GM21447 (cell line): ENCODE results near the gene TMEM190.
A peak's percentile ranks its signal among the peaks of the same experiment; 100 is the strongest.
"Not testable (repeated sequence)": the region's sequence is repeated elsewhere in the genome, so short reads cannot be mapped to it uniquely, and the experiment has no call there.

Experiments used
- ATAC-seq: cut with Tn5 transposase; IDR thresholded peaks from one replicate; pipeline ENCODE4 v1.9.1; 2021; ENCODE audit not compliant: unreplicated experiment

Gene TMEM190

DNA sequence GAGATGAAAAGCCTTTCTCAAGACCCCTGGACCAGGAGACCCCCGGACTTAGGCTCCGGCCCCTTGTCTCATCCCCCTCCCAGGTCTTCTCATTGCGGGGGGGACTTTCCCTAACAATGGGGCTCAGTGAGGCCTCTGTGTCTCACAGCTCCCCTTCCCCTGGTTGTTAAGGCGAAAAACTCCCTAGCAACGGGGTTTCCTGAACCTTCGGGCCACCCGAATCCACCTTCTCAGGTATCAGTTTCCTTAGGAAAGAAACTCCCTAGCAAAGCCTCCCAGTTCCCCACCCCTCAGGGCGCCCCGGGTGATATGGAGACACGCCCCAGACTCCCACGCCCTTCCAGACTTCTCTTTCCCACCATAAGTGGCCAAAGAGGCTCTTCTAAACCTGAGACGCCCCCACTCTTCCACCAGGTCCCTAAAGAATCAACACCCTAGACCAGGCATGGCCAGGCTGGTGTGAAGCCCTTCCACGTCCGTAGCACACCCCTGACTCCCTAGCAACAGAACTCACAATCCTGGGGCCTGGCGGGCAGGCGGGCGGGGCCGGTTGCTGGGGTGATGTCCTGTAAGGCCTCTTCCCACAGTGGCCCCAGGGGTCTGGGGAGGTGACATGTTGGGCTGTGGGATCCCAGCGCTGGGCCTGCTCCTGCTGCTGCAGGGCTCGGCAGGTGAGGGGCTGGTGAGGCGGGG is at the start of gene TMEM190:
TSS of gene TMEM190 (plus strand) at position 586 of the 693 bp plus-strand sequence. CDS start at position 614, 28 bp downstream.
- ATAC-seq: no peak

DNA sequence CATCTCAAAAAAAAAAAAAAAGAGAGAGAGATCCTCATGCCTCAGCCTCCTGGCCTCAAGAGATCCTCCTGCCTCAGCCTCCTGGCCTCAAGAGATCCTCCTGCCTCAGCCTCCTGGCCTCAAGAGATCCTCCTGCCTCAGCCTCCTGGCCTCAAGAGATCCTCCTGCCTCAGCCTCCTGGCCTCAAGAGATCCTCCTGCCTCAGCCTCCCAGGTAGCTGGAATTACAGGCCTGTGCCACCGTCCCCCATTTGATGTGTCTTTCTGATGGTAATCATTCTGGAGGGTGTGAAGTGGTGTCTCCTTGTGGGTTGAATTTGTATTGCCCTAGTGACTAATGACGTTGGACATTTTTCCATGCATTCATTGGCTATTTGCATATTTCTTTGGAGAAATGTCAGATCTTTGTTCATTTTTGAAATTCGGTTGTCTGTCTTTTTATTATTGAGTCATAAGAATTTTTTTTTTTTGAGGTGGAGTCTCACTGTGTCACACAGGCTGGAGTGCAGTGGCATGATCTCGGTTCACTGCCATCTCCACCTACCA is 47.8 kb upstream of the TMEM190 start:
- not testable (repeated sequence) for ATAC-seq

GRCh38 chr19:55329791-55330190 is 46.8 kb upstream of the TMEM190 start:
- ATAC-seq: not testable (repeated sequence)

- ATAC-seq: no peak
These were observed 42.8 kb upstream of the TMEM190 start for GRCh38 chr19:55333870-55334269.

DNA sequence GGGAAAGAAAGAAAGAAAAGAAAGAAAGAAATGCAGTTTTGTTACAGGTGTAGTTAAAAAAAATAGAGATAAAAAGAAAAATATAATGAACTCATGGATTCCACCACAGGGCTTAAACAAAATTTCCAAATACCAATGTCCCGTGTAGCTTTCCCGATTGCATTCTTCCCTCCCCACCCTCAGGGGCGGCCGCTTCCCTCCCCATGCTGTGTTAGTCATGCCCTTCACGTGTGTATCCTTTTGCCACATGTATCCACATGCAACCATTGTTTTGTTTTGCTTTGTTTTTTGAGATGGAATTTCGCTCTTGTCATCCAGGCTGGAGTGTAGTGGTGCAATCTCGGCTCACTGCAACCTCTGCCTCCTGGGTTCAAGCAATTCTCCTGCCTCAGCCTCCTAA is 40.5 kb upstream of the TMEM190 start:
- no peak for ATAC-seq

DNA sequence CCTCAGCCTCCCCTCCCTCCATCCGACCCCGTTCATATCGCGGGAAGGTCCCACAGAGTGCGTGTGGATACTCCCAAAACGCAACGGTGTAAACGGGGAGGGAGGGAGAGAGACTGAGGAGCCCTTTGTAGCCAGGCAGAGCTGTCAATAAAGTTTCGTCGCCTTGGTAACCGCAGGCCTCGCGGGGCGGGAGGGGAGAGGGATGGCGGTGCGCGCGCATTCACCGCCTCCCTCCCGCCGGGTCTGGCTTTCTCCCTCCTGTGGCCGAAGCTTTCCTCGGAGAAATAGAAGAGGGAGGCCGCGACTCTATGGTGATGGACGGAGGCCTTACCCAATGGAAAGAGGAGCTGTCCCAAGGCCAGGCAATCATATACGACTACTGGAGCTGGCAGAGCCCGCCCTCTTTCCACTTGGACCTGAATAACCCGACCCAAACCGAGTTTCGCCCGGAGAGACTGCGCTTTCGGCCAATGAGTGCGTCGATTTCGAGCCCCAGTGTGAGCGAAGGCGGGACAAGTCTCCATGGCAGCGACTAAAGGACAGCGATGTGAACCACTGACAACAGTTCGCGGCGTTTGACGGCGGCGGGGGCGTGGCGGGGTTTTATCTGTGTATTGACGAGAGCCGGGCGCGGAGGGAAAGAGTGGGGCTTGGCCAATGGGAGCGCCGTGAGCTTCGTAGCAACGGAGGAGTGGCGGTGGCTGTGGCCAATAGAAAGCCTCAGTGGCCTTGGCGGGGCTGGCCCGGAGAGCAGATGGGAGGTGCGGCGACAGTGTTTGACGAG is 37.3 kb upstream of the TMEM190 start, which contains the start of gene KMT5C:
TSS of gene KMT5C (plus strand) at position 772 of the 784 bp plus-strand sequence. CDS start 2,061 bp downstream, outside the sequence.
- peak; percentile 79 for ATAC-seq

- ATAC-seq: no peak
These were observed 36.5 kb upstream of the TMEM190 start for GRCh38 chr19:55339889-55340783.

- no peak for ATAC-seq
These were observed 35.9 kb upstream of the TMEM190 start for GRCh38 chr19:55340784-55341147.

- no peak for ATAC-seq
These were observed 35.4 kb upstream of the TMEM190 start for GRCh38 chr19:55341171-55341588.

DNA sequence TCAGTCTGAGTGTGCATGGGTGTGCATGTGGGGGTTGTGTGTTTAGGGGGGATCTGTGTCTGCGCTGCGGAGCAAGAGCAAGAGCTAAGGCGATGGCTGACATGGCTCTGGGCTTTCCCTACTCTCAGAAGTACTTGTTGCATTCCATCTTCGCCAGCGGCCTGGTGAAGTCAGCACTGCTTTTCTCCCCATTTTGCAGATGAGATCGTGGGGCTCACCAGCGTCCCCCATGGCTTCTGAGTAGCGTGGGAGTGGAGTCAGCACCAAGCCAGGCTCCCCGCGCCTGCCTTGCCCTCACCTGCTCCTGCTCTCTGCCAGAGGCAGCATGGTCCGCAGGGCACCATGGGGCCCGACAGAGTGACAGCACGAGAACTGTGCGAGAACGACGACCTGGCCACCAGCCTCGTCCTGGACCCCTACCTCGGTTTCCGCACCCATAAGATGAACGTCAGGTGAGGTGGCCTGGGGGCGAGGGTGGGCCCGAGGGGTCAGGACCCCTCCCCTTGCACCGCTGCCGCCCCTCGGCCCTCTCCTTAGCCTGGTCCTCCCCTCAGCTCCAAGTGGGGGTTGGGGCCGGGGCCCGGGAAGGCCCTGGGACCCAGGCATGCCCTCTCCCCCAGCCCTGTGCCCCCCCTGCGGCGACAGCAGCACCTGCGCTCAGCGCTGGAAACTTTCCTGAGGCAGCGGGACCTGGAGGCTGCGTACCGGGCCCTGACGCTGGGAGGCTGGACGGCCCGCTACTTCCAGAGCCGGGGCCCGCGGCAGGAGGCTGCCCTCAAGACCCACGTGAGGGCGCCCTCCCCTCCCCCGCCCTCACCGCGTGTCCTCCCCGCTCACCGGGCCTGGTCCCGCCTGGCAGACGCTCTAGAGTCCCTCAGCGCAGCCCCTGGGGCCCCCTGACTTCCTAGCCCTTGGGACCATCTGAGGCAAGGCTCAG is 34.8 kb upstream of the TMEM190 start:
- ATAC-seq: no peak

DNA sequence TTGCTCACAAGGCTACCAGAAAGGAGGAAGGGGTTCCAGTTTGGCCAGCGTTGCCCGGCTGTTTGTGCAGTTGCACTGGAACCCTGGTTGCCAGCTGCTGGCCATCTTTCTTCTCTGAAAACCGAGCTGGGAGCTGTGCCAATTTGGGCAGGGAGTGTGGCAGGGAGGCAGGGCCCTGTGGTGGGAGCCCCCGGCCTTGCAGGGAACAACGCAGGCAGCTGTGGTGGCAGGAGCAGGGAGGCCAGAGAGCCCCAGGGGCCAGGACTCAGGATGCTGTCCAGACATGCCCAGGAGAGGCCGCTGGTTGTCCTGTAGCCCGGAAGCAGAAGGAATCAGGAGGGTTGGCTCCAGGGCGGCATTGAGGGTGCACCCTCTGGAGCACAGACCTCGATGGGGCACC is 32.2 kb upstream of the TMEM190 start:
- ATAC-seq: no peak

- no peak for ATAC-seq
These were observed 31.4 kb upstream of the TMEM190 start for GRCh38 chr19:55345101-55345817.

- no peak for ATAC-seq
These were observed 30.6 kb upstream of the TMEM190 start for GRCh38 chr19:55345818-55346724.

GRCh38 chr19:55346725-55347441 is 29.7 kb upstream of the TMEM190 start:
- no peak for ATAC-seq

DNA sequence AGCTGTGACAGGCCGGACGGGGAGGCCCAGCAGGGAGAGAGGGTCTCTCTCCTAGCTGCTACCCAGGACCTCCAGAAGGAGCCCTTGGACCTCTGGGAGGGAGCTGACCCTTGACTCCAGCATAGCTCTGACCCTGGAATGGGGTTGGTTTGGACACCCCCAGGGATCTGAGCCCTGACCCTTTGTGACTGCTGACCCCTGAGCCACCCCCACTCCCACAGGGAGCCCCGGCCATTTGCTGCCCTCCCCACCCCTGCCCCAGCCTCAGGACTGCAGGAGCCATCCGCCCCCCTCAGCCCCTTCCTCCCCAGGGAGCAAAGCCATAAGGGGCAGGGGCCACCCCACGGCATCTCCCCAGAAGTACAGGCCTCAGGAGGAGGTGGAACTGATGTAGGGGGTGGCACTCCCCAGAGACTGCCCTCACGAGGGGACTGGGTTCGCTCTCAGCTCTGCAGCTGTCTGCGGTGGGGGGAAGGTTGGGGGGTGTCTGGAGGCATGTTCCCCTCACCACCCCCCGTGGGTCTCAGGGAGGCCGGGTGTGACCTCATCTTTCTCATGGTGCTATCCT is 29.1 kb upstream of the TMEM190 start:
- ATAC-seq: no peak

- ATAC-seq: no peak
These were observed 28.1 kb upstream of the TMEM190 start for GRCh38 chr19:55348317-55349034.
